Stimulated activated CD4-positive, alpha-beta T cell treated with anti-CD3 and anti-CD28 coated beads, Interleukin-1b, Interleukin-23, amount 100 ng/mL, for 24 hours (primary cell): ENCODE results near the gene PTPN21.

Experiments used
- DNase-seq, 4 experiments: peaks; one replicate each; pipeline ENCODE4 v3.0.0-alpha.2; 2020; ENCODE audit warnings: low read depth in 4 of 4, low spot score in 1 of 4

PTPN21 gene

GRCh38 chr14:88507208-88507607 is 47.6 kb downstream of the PTPN21 start:
- no peak for DNase-seq

GRCh38 chr14:88505621-88506020 is 49.2 kb downstream of the PTPN21 start:
- DNase-seq = no peak

DNA sequence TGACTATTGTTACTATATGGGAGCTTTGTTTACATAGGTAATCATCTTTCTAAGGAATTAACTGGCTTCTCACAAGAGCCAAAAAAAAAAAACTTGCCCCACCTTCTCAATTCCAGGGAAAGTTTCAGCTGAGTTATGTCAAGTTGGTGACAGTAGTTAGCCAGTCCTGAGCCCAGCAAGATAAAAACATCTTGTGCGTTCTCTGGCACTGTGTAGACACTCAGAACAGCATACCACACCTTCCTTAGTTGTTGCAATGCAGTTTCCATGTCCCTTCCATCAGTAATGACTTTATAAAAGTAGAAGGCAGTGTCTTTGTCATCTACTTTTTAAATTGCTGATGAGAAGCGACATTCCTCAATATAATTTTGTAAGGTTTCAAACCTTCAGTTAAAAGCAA is 50.2 kb downstream of the PTPN21 start:
- DNase-seq = no peak

- no peak for DNase-seq
Observed at GRCh38 chr14:88503754-88504406, 50.9 kb downstream of the PTPN21 start.

DNA sequence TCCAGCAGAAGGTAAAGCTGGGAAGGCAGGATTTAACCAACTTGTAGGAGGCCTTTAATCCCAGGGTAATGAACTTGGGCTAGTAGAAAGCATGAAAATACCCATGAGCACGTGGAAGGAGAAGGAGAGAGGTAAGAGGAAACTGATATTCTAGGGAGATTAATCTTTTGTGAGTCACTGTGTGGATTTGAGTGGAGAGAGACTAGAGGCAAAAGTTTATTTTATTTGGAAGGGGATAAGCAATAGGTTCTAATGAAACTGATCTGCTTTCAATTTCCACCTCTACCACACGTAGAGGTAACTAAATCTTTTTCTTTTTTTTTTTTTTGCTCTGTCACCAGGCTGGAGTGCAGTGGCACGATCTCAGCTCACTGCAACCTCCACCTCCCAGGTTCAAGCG is 52.1 kb downstream of the PTPN21 start:
- no peak for DNase-seq

- DNase-seq = no peak
Observed at GRCh38 chr14:88500611-88501010, 54.2 kb downstream of the PTPN21 start.

DNA sequence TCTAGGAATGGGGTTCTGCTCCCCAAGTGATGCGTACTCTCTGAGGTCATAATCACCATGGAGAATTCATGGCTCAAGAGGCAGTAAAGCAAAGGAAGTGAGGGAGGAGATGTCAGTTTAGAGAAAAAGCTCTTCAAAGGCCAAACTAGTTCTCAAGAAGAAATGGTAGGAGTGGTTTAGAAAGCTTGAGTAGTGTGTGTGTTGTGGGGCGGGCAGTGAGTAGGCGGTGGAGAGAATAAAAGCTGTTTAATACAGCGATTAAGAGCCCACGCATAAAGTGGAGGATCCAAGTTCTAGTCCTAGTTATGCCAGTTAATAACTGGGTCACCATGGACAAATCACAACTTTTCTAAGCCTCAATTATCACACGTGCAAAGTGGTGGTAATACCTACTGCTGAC is 55.6 kb downstream of the PTPN21 start:
- no peak for DNase-seq

GRCh38 chr14:88496414-88496813 is 58.4 kb downstream of the PTPN21 start:
- no peak for DNase-seq

DNA sequence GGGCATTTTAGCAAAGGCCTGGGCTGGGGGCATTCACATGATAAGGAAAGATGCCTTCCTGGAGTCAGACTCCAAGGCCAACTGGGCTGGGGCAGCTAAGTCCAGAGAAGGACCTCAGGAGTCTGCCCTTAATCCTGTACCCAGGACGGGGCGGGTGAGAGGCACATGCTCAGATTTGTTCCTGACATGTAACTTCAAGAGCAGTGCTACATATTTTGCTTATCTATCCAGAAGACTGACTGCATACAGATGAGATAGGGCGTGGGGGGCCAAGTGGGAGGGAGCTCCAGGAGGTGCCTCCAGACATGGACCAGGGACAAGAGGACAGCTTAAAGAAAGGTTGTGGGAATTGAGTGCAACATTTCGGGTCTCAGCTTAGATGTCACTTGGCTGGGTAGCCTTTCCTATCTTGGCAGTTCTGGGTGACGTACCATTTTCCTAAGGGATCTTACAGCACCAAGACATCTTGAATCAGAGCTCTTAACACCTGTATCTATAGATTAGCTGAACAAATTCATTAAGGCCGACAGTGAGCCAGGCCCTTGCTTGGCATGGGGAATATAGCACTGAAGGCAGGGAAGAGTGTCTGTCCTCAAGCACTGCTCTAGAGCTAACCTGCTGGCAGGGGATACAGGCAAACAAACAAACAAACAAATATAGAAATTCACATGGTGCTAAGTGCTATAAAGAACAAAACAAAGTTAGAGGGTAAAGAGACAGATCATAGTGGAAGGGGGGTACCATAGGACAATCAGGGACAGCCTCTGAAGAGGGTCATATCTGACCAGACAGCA is 61.2 kb downstream of the PTPN21 start:
- no peak for DNase-seq

GRCh38 chr14:88492272-88493089 is 62.3 kb downstream of the PTPN21 start:
- DNase-seq = peak; percentile 25 to 63 (median 44)

DNA sequence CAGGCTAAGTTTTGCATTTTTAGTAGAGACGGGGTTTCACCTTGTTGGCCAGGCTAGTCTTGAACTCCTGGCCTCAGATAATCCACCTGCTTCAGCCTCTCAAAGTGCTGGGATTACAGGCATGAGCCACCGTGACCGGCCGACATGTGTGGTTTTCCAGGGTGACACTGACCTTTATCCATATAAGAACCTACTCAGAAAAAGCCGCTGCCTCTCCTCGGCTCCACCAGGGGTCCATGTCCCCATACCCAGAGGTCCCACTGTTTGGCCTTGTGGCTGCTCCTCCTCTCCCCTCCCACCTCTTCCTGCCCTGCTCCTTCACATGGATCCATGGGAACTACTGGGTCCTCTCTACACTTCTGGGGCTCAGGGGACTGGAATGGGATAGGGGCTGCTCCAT is 64.6 kb downstream of the PTPN21 start:
- DNase-seq = no peak

DNA sequence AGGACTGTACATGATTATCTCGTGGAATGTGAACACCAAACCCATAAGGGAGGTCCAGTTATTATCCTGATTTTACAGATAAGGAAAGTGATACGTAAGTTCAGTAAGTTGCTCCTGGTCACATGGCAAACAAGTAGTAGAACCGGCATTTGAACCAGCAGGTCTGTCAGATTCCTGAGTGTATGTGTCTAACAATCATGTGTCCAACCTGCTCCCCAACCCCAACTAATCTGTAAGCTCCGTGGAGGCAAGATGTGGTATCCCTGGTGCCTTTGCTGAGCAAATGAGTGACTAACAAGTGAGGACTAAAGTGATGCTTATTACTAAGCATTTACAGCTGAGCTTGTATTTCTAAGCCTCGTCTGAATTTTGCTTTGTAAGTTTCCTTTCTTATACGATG is 65.9 kb downstream of the PTPN21 start:
- DNase-seq = no peak

GRCh38 chr14:88488081-88488480 is 66.7 kb downstream of the PTPN21 start:
- no peak for DNase-seq

GRCh38 chr14:88482524-88482923 is 72.3 kb downstream of the PTPN21 start:
- no peak for DNase-seq

DNA sequence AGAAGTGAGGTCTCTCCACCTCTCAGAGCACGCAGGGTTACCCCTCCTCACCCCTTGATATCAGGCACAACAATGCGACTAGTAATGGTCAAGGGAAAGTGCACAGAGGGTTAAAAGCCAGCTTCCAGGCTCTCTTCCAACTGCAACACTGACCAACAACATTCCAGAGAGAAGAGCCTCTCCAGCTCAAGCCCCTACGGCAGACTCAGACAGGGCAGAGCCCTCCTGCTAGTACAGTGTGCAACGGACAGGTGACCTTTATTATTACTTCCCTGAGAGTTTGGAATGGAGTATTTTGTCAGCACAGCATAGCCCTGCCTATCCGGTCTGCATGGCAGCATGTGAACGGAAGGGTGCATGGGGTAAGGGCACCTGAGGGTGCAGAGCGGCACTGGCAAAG is 73.0 kb downstream of the PTPN21 start:
- no peak for DNase-seq

DNA sequence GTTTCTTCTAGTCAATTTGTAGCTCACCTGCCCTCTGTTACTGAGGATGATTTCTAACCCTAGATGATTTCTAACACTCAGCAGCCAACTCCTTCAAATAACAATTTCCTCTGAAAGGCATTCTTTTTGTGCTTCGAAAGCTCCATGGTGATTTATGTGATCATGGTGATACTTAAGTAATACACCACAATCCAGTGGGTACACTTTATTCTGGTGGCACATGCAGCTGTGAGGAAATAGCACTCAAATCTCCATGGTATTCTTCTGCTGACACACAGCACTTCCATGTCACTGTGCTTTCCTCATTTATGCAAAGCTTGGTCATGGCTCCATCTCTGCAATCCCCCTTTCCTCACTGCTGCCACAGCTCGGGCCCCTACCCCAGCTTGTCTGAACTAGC is 73.7 kb downstream of the PTPN21 start:
- DNase-seq = no peak

- no peak for DNase-seq
Observed at GRCh38 chr14:88479574-88479987, 75.2 kb downstream of the PTPN21 start.

GRCh38 chr14:88478931-88479330 is 75.9 kb downstream of the PTPN21 start:
- no peak for DNase-seq

DNA sequence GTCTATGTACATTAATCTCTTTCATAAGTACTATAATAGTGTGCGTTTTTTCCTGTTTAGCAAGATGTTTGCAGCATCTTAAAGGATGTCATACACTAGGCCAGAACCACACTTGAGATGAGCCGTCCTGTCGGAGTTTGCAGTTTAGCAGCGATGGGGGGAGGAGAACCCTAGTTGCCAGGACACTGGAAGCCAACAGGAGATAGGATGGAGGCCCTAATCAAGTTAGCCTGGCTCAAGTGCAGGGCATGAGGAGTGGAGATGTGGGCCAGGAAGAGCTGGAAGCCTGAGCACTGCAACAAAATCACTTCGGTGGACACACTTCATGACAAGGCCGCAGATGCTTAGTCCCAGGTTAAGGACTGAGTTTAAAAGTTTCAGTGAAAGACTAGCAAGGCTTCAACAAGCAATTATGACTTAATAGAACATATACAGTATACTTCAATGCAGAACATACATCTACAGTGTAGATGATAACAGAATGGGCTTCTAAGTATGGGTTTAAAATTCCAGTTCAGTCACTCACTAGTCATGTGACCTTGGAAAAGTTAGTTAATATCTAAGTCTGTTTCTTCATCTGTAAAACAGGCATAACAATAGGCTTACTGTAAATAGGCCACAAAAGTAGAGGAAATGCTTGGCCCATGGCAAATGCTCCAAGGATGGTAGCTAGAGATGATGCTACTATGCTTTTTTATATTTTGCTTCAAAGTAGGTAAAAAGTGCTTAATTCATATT is 77.1 kb downstream of the PTPN21 start:
- DNase-seq = no peak

- no peak for DNase-seq
Observed at GRCh38 chr14:88476825-88477224, 78.0 kb downstream of the PTPN21 start.

DNA sequence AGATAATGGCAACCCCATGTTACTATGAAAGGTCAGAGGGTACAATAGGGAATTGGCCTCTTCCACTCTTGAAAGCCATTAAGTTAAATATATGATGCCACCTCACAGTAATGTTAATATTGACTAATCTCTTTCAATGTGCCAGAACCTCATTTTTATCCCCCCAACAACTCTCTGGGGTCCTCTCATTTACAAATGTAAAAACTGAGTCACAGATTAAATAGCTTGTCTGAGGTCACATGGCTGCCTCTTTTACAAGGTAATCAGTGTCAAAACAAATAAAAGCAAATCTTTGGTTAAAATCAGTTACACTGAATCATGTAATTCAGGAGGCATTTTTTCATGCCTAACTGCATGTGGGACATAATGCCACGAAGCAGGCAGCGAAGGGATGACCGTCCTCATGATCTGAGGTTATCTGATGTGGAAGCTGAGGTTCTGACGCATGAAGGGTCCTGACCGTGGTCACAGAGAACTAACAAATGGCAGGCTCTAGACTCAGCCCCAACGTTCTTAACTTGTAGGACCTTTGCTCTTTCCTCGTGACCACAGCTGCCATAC is 78.5 kb downstream of the PTPN21 start:
- DNase-seq = no peak
